Activated CD8-positive, alpha-beta T cell treated with anti-CD3 and anti-CD28 coated beads for 36 hours (primary cell): Measurements from ENCODE around the gene PLAC1. TPM values are rescaled to one million over a fixed set of nuclear protein-coding genes. Genes with fewer than 3 reads are reported as not detected.

Source experiments
- ATAC-seq: fragments of 200-7000 bp; cut with Tn5 transposase; one replicate; pipeline ENCODE4 v1.10.0; 2021; ENCODE audit warnings: mild to moderate bottlenecking, moderate library complexity
- CTCF ChIA-PET: fragments of 350-600 bp; sonication (Branson Sonifier 250); formaldehyde crosslinking; loops from one replicate; lab custom pipeline; 2021; ENCODE audit warnings: antibody characterized with exemption; lab: Charles Lee
- POLR2A ChIA-PET: fragments of 350-600 bp; sonication (Branson Sonifier 250); formaldehyde crosslinking; loops from one replicate; lab custom pipeline; 2021; ENCODE audit warnings: antibody characterized with exemption; lab: Charles Lee
- DNase-seq: peaks from one replicate; pipeline ENCODE4 v3.0.0-alpha.2; 2020
- H3K27ac Mint-ChIP-seq: one replicate; pipeline ENCODE4 v1.8.0; 2021; ENCODE audit warnings: mild to moderate bottlenecking, mixed read lengths
- H3K27me3 Mint-ChIP-seq: one replicate; pipeline ENCODE4 v1.8.0; 2021; ENCODE audit warnings: mixed read lengths
- H3K36me3 Mint-ChIP-seq: one replicate; pipeline ENCODE4 v1.8.0; 2021; ENCODE audit warnings: low read depth, mixed read lengths
- H3K4me1 Mint-ChIP-seq: one replicate; pipeline ENCODE4 v1.8.0; 2021; ENCODE audit warnings: low read depth, mixed read lengths
- H3K4me3 Mint-ChIP-seq: one replicate; pipeline ENCODE4 v1.8.0; 2021; ENCODE audit warnings: mild to moderate bottlenecking, moderate library complexity, mixed read lengths
- H3K9me3 Mint-ChIP-seq: one replicate; pipeline ENCODE4 v1.8.0; 2021; ENCODE audit warnings: mixed read lengths
- intact Hi-C: fragments of 100-400 bp; cut with micrococcal nuclease; formaldehyde crosslinking; loops from one replicate; pipeline ENCODE4 v1.10.0; 2022
- total RNA-seq, 2 experiments: library from RNA; stranded (reverse); gene quantifications; one replicate each; pipeline ENCODE4 v1.2.3, GENCODE V29; 2021
- TF ChIP-seq, protein P1 (sequence below): fragments of 200-600 bp; IDR thresholded peaks from one replicate; pipeline ENCODE4 v1.8.0; 2022; ENCODE audit warnings: antibody characterized with exemption, mild to moderate bottlenecking

PLAC1 gene
- total RNA-seq, 2 experiments from 2014 or later, result not detected

DNA sequence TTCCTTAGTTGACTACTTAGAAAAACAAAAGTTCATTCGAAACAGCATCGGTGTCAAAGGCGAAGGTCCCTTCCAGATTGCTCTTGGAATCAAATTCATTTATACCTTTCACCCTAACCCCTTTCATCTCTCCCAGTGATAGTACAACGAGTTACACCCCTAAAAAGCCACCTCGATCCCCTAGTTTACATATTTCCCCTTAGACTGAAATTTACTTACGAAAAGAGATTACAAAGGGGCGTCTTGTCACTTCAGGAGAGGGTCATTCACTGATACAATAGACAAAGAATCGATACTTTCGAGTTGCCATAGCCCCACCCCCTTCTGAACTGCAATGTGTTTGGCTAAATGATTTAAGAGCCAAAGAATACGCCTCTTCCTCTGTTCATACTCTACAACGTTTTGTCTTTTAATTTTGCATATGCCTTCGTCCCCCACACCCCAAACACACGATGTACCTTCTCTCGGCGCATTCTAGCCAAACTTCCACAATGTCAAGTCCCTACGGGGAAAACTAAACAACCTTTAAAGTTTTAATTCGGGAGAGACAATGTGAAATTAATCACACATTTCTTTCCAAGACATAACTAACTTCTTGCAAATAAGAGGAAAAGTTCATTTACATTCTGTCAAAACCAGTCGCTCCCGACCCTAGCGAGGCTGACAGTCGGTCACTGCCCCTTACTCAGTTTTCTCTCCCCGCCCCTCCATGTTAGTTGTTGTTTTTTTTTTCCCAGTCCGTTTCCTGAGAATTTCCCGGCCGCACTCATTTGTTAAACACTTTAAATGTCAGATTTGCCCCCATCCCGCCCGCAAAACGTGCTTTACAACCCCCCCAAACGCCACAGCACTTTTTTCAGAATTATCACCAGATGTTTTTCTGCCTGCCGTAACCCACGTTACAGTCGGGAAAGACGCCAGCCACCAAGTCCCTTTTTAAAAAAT lies 109.7 kb downstream of the PLAC1 start:
- DNase-seq, result peak; percentile 24
- ChIA-PET POLR2A (no interaction called here), CTCF (no interaction called here)
- peak overlapping the region; percentile 86 for H3K27ac Mint-ChIP-seq
- no peaks in the 10 kb centered on the region for H3K9me3 Mint-ChIP-seq
- H3K36me3 Mint-ChIP-seq, result no peaks in the 10 kb centered on the region
- peak overlapping the region; percentile 80 for H3K4me3 Mint-ChIP-seq
- H3K27me3 Mint-ChIP-seq, result peaks cover 32% of the 10 kb centered on the region
- no peak for ATAC-seq
- TF ChIP-seq, protein P1, sequence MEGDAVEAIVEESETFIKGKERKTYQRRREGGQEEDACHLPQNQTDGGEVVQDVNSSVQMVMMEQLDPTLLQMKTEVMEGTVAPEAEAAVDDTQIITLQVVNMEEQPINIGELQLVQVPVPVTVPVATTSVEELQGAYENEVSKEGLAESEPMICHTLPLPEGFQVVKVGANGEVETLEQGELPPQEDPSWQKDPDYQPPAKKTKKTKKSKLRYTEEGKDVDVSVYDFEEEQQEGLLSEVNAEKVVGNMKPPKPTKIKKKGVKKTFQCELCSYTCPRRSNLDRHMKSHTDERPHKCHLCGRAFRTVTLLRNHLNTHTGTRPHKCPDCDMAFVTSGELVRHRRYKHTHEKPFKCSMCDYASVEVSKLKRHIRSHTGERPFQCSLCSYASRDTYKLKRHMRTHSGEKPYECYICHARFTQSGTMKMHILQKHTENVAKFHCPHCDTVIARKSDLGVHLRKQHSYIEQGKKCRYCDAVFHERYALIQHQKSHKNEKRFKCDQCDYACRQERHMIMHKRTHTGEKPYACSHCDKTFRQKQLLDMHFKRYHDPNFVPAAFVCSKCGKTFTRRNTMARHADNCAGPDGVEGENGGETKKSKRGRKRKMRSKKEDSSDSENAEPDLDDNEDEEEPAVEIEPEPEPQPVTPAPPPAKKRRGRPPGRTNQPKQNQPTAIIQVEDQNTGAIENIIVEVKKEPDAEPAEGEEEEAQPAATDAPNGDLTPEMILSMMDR, result no peak
- H3K4me1 Mint-ChIP-seq, result peaks cover 16% of the 10 kb centered on the region
- intact Hi-C loops, result no loop called here

DNA sequence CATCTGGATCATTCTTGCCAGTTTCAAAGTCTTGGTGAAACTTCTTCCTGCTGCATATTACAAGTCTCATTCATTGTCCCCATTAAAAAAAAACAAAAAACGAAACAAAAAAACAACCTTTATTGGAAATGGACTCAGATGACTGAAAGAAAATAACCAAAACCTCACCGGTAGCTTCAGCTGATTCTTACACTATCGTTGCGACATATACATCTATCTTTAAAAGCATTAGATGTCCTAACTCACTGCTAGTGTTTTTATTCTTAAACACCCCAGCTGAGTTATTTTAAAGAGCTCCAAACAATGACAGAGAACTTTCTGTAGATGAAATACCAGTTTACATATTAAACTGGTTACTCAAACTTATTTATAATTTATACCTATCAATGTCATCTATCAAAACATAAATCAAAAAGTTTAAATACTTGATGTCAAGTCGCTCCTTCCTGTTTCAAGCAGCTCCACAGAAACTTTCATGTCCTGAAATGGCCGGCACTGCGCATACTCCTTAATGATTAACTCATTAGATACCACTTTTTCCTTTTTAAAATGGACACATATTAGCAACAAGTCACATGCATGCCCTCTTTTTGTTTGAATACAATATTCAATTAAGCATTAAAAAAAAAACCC lies 111.1 kb downstream of the PLAC1 start:
- H3K4me1 Mint-ChIP-seq, result peaks cover 21% of the 10 kb centered on the region
- DNase-seq (no peak), ATAC-seq (no peak)
- POLR2A ChIA-PET, result no interaction called here
- H3K9me3 Mint-ChIP-seq, result no peaks in the 10 kb centered on the region
- CTCF ChIA-PET, result no interaction called here
- no peak overlapping the region for H3K4me3 Mint-ChIP-seq
- TF ChIP-seq, protein P1, result no peak
- no peaks in the 10 kb centered on the region for H3K36me3 Mint-ChIP-seq
- peaks cover 30% of the 10 kb centered on the region for H3K27me3 Mint-ChIP-seq
- H3K27ac Mint-ChIP-seq, result no peak overlapping the region
- intact Hi-C loops, result no loop called here

DNA sequence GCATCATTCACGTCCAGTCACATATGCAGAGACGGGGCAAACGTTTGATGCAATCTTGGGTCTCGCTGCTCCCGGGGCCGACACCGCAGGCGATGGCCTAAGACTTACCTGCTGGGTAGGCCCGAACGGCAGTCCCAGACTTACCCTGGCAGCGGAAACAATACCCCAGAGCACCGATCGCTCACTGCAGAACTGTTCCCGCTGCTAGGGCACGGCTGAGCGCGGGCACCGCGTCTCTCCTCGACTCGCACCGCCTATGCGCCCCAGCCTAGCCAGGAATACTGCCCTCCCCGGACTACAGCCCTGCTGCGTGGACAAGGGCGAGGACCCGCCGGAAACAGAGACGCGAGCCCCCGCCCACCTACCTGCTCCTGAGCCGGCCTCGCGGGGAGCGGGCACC lies 112.1 kb downstream of the PLAC1 start:
- Mint-ChIP-seq H3K27me3 (peaks cover 28% of the 10 kb centered on the region), H3K27ac (no peak overlapping the region)
- intact Hi-C loops, result no loop called here

GRCh38 chrX:134545510-134545909 lies 112.8 kb downstream of the PLAC1 start:
- TF ChIP-seq, protein P1, result no peak
- Mint-ChIP-seq H3K27ac (no peak overlapping the region), H3K27me3 (peaks cover 27% of the 10 kb centered on the region), H3K36me3 (no peaks in the 10 kb centered on the region), H3K4me1 (peaks cover 20% of the 10 kb centered on the region), H3K9me3 (no peaks in the 10 kb centered on the region), H3K4me3 (no peak overlapping the region)
- intact Hi-C loops, result no loop called here
- no peak for ATAC-seq
- POLR2A ChIA-PET, result no interaction called here
- CTCF ChIA-PET, result no interaction called here
- DNase-seq, result no peak

More for the DNA sequence above, 112.1 kb downstream of the PLAC1 start:
- TF ChIP-seq, protein P1, result no peak
- DNase-seq, result no peak
- Mint-ChIP-seq H3K36me3 (no peaks in the 10 kb centered on the region), H3K4me1 (peaks cover 21% of the 10 kb centered on the region), H3K4me3 (no peak overlapping the region), H3K9me3 (no peaks in the 10 kb centered on the region)
- ATAC-seq, result no peak
- ChIA-PET POLR2A (no interaction called here), CTCF (no interaction called here)
